ENCODE measurements around the gene IQSEC3. TPM values are rescaled to one million over a fixed set of nuclear protein-coding genes. Genes with fewer than 3 reads are reported as not detected.

Gene IQSEC3
- total and polyA plus RNA-seq, 2 of the 13 experiments (the other 11 are each of a cell fraction or from before 2014, with no cell fraction given): not detected

DNA sequence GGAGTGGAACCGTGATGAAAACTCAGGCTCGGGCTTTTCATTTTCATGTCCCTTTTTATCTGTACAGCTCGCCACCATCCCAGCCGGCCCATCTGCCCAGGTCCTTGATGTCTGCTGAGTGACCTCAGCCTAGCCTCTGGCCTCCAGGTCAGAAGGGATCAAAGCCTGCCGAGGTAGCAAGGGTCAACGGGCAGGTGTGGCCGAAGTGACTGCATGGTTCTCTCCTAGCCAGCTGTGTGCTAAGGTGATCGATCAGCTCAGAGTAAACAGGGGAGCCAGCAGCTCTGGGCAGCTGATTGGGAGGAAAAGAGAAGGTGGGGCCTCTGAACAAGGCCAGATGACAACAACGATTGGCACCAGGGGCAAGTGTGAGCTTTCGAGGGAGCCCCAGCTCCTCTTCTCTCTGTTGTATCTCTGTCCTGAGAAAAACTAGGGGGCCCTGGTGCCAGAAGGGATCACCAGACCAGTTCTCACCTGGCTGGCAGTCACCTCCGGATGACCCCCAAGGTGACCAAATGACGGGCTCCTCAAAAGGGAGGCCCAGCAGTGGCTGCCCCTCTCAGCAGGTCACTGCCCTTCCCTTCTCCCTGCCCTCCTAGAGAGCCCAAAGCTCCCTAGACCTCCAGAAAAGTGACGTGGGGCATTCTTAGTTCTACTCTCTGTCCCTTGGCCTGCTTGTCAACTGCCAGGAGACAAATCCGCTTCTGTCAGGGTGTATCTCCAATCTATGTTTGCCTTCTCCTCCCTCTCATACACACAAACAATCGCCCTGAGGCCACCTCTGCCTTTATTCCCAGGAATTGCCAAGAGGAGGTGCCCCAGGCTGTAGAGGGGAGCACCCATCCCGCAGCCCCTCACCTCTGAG is 143.9 kb downstream of the IQSEC3 start (continued):
- TF ChIP-seq NFYC (CRISPR knock-in tag; IDR thresholded peaks at IDR 0.05) (peak; percentile 65), ZNF331 (CRISPR knock-in tag; IDR thresholded peaks at IDR 0.05) (peak; percentile 97), RAD21 (CRISPR knock-in tag; IDR thresholded peaks at IDR 0.05) (no peak), CCAR2 (optimal IDR thresholded peaks at IDR 0.05; ENCODE audit: low read depth, low read length) (peak; percentile 95), NFE2L2 (IDR thresholded peaks at IDR 0.05; ENCODE audit: low read length) (no peak), ZNF34 (CRISPR knock-in tag; IDR thresholded peaks at IDR 0.05; ENCODE audit: borderline replicate concordance) (peak; percentile 89; the same call in 1 of the 2 replicates), POLR2AphosphoS5 (IDR thresholded peaks at IDR 0.05; ENCODE audit: low read depth, low read length) (no peak), ZNF101 (CRISPR knock-in tag; IDR thresholded peaks at IDR 0.05; ENCODE audit: borderline replicate concordance, low read depth) (0 out of 2 replicates have a peak, but pooled peaks have one; percentile 83), ZNF772 (CRISPR knock-in tag; IDR thresholded peaks at IDR 0.05) (peak; percentile 97)
- TF ChIP-seq, protein P1, sequence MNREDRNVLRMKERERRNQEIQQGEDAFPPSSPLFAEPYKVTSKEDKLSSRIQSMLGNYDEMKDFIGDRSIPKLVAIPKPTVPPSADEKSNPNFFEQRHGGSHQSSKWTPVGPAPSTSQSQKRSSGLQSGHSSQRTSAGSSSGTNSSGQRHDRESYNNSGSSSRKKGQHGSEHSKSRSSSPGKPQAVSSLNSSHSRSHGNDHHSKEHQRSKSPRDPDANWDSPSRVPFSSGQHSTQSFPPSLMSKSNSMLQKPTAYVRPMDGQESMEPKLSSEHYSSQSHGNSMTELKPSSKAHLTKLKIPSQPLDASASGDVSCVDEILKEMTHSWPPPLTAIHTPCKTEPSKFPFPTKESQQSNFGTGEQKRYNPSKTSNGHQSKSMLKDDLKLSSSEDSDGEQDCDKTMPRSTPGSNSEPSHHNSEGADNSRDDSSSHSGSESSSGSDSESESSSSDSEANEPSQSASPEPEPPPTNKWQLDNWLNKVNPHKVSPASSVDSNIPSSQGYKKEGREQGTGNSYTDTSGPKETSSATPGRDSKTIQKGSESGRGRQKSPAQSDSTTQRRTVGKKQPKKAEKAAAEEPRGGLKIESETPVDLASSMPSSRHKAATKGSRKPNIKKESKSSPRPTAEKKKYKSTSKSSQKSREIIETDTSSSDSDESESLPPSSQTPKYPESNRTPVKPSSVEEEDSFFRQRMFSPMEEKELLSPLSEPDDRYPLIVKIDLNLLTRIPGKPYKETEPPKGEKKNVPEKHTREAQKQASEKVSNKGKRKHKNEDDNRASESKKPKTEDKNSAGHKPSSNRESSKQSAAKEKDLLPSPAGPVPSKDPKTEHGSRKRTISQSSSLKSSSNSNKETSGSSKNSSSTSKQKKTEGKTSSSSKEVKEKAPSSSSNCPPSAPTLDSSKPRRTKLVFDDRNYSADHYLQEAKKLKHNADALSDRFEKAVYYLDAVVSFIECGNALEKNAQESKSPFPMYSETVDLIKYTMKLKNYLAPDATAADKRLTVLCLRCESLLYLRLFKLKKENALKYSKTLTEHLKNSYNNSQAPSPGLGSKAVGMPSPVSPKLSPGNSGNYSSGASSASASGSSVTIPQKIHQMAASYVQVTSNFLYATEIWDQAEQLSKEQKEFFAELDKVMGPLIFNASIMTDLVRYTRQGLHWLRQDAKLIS (CRISPR knock-in tag; IDR thresholded peaks at IDR 0.05): no peak
- TF ChIP-seq, protein P2, sequence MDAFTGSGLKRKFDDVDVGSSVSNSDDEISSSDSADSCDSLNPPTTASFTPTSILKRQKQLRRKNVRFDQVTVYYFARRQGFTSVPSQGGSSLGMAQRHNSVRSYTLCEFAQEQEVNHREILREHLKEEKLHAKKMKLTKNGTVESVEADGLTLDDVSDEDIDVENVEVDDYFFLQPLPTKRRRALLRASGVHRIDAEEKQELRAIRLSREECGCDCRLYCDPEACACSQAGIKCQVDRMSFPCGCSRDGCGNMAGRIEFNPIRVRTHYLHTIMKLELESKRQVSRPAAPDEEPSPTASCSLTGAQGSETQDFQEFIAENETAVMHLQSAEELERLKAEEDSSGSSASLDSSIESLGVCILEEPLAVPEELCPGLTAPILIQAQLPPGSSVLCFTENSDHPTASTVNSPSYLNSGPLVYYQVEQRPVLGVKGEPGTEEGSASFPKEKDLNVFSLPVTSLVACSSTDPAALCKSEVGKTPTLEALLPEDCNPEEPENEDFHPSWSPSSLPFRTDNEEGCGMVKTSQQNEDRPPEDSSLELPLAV (CRISPR knock-in tag; conservative IDR thresholded peaks at IDR 0.05; ENCODE audit: low read depth): 0 out of 2 replicates have a peak, but pooled peaks have one; percentile 53
- TF ChIP-seq, protein P3, sequence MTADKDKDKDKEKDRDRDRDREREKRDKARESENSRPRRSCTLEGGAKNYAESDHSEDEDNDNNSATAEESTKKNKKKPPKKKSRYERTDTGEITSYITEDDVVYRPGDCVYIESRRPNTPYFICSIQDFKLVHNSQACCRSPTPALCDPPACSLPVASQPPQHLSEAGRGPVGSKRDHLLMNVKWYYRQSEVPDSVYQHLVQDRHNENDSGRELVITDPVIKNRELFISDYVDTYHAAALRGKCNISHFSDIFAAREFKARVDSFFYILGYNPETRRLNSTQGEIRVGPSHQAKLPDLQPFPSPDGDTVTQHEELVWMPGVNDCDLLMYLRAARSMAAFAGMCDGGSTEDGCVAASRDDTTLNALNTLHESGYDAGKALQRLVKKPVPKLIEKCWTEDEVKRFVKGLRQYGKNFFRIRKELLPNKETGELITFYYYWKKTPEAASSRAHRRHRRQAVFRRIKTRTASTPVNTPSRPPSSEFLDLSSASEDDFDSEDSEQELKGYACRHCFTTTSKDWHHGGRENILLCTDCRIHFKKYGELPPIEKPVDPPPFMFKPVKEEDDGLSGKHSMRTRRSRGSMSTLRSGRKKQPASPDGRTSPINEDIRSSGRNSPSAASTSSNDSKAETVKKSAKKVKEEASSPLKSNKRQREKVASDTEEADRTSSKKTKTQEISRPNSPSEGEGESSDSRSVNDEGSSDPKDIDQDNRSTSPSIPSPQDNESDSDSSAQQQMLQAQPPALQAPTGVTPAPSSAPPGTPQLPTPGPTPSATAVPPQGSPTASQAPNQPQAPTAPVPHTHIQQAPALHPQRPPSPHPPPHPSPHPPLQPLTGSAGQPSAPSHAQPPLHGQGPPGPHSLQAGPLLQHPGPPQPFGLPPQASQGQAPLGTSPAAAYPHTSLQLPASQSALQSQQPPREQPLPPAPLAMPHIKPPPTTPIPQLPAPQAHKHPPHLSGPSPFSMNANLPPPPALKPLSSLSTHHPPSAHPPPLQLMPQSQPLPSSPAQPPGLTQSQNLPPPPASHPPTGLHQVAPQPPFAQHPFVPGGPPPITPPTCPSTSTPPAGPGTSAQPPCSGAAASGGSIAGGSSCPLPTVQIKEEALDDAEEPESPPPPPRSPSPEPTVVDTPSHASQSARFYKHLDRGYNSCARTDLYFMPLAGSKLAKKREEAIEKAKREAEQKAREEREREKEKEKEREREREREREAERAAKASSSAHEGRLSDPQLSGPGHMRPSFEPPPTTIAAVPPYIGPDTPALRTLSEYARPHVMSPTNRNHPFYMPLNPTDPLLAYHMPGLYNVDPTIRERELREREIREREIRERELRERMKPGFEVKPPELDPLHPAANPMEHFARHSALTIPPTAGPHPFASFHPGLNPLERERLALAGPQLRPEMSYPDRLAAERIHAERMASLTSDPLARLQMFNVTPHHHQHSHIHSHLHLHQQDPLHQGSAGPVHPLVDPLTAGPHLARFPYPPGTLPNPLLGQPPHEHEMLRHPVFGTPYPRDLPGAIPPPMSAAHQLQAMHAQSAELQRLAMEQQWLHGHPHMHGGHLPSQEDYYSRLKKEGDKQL (CRISPR knock-in tag; IDR thresholded peaks at IDR 0.05; ENCODE audit: low read depth): peak; percentile 100
